ENCODE measurements around the gene TAF10.

TAF10 gene

GRCh38 chr11:6655790-6656583 lies 44.0 kb upstream of the TAF10 start, which contains the start of gene DCHS1:
Gene DCHS1 (minus strand): TSS chr11:6655809. CDS start chr11:6641613, 14,196 bp downstream.
- no peak for DNase-seq (ENCODE audit: extremely low spot score)

DNA sequence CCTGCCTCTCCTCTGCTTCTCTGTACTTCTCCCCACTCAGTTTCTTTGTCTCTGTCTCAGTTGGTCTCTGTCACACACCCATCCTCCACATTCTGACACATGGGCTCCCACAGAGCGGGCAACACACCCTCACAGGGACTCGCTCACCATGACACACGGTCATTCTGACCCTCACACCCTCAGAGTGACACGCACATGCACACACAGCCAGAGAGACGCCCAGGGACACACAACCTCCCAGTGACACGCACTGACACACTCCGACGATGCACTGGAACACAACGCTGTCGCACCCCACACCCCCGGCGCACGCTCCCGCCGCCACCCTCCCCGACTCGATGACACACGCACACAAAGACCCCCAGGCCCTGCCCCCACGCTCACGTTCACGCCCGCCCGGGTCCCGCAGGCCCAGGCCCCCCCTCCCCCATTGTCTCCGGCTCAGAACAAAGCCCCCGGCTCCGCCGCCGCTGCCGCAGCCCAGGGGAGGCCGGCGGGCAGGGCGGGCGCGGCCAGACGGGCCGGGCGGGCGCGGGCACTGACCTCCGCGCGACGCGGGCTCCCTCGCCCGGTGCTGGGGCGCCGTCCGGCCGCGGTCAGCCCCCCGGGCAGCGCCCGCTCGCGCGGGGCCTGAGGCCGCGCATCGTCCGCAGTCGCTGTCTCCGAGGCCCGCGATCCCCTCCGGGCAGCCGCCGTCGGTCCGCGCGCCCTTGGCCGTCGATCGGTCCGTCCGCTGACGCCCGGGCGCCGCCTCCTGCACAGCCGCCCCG lies 43.2 kb upstream of the TAF10 start:
- DNase-seq (ENCODE audit: extremely low spot score), result no peak
- ChIA-PET CTCF (interaction anchor here (2.8 kb wide), 1 partner anchor 28 kb away, joined by 7 read pairs; the partner anchor contains the start of gene MRPL17), POLR2A (no interaction called here)
- TF ChIP-seq, protein P1, sequence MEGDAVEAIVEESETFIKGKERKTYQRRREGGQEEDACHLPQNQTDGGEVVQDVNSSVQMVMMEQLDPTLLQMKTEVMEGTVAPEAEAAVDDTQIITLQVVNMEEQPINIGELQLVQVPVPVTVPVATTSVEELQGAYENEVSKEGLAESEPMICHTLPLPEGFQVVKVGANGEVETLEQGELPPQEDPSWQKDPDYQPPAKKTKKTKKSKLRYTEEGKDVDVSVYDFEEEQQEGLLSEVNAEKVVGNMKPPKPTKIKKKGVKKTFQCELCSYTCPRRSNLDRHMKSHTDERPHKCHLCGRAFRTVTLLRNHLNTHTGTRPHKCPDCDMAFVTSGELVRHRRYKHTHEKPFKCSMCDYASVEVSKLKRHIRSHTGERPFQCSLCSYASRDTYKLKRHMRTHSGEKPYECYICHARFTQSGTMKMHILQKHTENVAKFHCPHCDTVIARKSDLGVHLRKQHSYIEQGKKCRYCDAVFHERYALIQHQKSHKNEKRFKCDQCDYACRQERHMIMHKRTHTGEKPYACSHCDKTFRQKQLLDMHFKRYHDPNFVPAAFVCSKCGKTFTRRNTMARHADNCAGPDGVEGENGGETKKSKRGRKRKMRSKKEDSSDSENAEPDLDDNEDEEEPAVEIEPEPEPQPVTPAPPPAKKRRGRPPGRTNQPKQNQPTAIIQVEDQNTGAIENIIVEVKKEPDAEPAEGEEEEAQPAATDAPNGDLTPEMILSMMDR (IDR thresholded peaks at IDR 0.05; ENCODE audit: control extremely low read depth, extremely low read depth, low read depth, missing control alignments), result no peak

More at GRCh38 chr11:6655790-6656583, 44.0 kb upstream of the TAF10 start, which contains the start of gene DCHS1:
- TF ChIP-seq, protein P1 (IDR thresholded peaks at IDR 0.05; ENCODE audit: control extremely low read depth, extremely low read depth, low read depth, missing control alignments), result no peak
- ChIA-PET CTCF (interaction anchor here (1.2 to 2.8 kb wide), 3 partner anchors 12 to 125 kb away, joined by 4 to 7 read pairs (median 5); partner anchors contain the start of gene MRPL17), POLR2A (no interaction called here)

- DNase-seq (ENCODE audit: extremely low spot score), result no peak
- TF ChIP-seq, protein P1 (IDR thresholded peaks at IDR 0.05; ENCODE audit: control extremely low read depth, extremely low read depth, low read depth, missing control alignments), result no peak
- ChIA-PET CTCF (interaction anchor here (0.8 kb wide), 1 partner anchor 13 kb away, joined by 3 read pairs; no protein-coding TSS in a partner anchor), POLR2A (no interaction called here)
Measured at GRCh38 chr11:6654281-6655019, 42.4 kb upstream of the TAF10 start.

- DNase-seq (ENCODE audit: extremely low spot score), result no peak
- CTCF ChIA-PET, result interaction anchor here (0.8 kb wide), 1 partner anchor 14 kb away, joined by 3 read pairs; no protein-coding TSS in a partner anchor
- POLR2A ChIA-PET, result no interaction called here
- TF ChIP-seq, protein P1 (IDR thresholded peaks at IDR 0.05; ENCODE audit: control extremely low read depth, extremely low read depth, low read depth, missing control alignments), result no peak
Measured at GRCh38 chr11:6653656-6654055, 41.6 kb upstream of the TAF10 start.

DNA sequence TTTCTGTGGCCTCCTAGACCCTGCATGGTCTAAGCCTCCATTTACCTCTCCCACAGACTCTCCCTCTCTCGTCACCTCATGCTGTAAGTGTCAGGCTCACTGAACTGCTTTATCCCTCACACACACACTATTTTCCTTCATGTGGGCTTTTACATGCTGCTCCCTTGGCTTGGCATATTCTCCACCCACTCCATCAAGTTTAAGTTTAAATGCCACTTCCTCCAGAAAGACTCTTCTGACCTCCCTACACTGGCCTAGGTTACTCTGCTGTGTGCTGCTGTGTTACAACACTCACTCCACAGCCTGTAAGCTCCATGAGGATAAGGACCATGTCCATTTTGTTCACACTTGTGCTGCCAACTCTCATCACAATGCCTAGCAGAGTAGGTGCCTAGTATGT lies 41.1 kb upstream of the TAF10 start:
- DNase-seq (ENCODE audit: extremely low spot score), result no peak
- TF ChIP-seq, protein P1 (IDR thresholded peaks at IDR 0.05; ENCODE audit: control extremely low read depth, extremely low read depth, low read depth, missing control alignments), result no peak
- ChIA-PET CTCF (interaction anchor here (1.5 kb wide), 1 partner anchor 15 kb away, joined by 5 read pairs; no protein-coding TSS in a partner anchor), POLR2A (no interaction called here)
